ENCODE measurements around the gene DLL4. TPM values are rescaled to one million over a fixed set of nuclear protein-coding genes. Genes with fewer than 3 reads are reported as not detected.

Gene DLL4
- polyA plus RNA-seq, 1 donor from 2014 or later = 2.2 TPM

DNA sequence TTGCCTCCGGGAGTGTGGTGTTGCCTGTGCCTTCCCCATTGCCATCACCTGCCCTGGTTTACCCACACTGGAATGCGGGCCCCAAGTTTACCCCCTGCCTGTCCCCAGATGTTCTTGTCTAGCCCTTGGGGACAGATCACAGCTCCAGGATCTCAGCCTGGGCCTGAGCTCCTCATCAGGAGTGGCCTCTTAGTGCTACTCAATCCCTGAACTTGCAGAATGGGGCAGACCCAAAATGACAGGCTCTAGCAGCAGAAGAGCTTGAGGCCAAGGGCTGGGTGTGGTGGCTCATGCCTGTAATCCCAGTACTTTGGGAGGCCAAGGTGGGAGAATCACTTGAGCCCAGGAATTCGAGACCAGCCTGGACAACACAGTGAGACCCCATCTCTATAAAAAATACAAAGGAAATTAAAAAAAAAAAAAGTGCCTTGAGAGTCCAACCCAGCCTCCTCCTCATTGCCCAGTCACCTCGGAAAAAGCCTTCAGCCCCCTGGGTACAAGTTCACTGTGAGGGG is 28.0 kb downstream of the DLL4 start:
- H3K9me3 ChIP-seq (ENCODE audit: low read length) = no peaks in the 10 kb centered on the region
- TF ChIP-seq EZH2 (IDR thresholded peaks at IDR 0.05; ENCODE audit: borderline replicate concordance, insufficient read depth, low read length, poor library complexity, severe bottlenecking) (no peak), RAD21 (conservative IDR thresholded peaks at IDR 0.05) (no peak), POLR2AphosphoS5 (IDR thresholded peaks at IDR 0.05) (no peak), EP300 (conservative IDR thresholded peaks at IDR 0.05; ENCODE audit: poor library complexity, severe bottlenecking) (no peak), SMC3 (conservative IDR thresholded peaks at IDR 0.05; ENCODE audit: poor library complexity) (no peak), TAF1 (IDR thresholded peaks at IDR 0.05; ENCODE audit: low read depth) (no peak), MXI1 (conservative IDR thresholded peaks at IDR 0.05; ENCODE audit: poor library complexity, severe bottlenecking) (no peak)
- TF ChIP-seq, protein P1, sequence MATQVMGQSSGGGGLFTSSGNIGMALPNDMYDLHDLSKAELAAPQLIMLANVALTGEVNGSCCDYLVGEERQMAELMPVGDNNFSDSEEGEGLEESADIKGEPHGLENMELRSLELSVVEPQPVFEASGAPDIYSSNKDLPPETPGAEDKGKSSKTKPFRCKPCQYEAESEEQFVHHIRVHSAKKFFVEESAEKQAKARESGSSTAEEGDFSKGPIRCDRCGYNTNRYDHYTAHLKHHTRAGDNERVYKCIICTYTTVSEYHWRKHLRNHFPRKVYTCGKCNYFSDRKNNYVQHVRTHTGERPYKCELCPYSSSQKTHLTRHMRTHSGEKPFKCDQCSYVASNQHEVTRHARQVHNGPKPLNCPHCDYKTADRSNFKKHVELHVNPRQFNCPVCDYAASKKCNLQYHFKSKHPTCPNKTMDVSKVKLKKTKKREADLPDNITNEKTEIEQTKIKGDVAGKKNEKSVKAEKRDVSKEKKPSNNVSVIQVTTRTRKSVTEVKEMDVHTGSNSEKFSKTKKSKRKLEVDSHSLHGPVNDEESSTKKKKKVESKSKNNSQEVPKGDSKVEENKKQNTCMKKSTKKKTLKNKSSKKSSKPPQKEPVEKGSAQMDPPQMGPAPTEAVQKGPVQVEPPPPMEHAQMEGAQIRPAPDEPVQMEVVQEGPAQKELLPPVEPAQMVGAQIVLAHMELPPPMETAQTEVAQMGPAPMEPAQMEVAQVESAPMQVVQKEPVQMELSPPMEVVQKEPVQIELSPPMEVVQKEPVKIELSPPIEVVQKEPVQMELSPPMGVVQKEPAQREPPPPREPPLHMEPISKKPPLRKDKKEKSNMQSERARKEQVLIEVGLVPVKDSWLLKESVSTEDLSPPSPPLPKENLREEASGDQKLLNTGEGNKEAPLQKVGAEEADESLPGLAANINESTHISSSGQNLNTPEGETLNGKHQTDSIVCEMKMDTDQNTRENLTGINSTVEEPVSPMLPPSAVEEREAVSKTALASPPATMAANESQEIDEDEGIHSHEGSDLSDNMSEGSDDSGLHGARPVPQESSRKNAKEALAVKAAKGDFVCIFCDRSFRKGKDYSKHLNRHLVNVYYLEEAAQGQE (IDR thresholded peaks at IDR 0.05; ENCODE audit: borderline replicate concordance) = no peak
- TF ChIP-seq, protein P2, sequence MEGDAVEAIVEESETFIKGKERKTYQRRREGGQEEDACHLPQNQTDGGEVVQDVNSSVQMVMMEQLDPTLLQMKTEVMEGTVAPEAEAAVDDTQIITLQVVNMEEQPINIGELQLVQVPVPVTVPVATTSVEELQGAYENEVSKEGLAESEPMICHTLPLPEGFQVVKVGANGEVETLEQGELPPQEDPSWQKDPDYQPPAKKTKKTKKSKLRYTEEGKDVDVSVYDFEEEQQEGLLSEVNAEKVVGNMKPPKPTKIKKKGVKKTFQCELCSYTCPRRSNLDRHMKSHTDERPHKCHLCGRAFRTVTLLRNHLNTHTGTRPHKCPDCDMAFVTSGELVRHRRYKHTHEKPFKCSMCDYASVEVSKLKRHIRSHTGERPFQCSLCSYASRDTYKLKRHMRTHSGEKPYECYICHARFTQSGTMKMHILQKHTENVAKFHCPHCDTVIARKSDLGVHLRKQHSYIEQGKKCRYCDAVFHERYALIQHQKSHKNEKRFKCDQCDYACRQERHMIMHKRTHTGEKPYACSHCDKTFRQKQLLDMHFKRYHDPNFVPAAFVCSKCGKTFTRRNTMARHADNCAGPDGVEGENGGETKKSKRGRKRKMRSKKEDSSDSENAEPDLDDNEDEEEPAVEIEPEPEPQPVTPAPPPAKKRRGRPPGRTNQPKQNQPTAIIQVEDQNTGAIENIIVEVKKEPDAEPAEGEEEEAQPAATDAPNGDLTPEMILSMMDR (IDR thresholded peaks at IDR 0.05; ENCODE audit: poor library complexity, severe bottlenecking) = no peak
- no peaks in the 10 kb centered on the region for H3K79me2 ChIP-seq (replicated peaks; ENCODE audit: insufficient read depth, low read length)
- no peak overlapping the region for H3K4me2 ChIP-seq (ENCODE audit: low read length)
- H3K36me3 ChIP-seq (ENCODE audit: insufficient read depth, low read length) = no peaks in the 10 kb centered on the region
- H3K27ac ChIP-seq (ENCODE audit: low read length) = no peak overlapping the region
- no peaks in the 10 kb centered on the region for H3F3A ChIP-seq (ENCODE audit: insufficient read depth, low read length, poor library complexity, severe bottlenecking)
- H3K27me3 ChIP-seq (ENCODE audit: insufficient read depth, low read depth, low read length) = no peaks in the 10 kb centered on the region
- no peak overlapping the region for H3K4me3 ChIP-seq (ENCODE audit: low read length)
- no peak overlapping the region for H3K9ac ChIP-seq (ENCODE audit: low read length)
- H4K20me1 ChIP-seq (ENCODE audit: insufficient read depth) = no peaks in the 10 kb centered on the region
- H2AFZ ChIP-seq (ENCODE audit: low read depth, low read length) = no peak overlapping the region
- H3K9me2 ChIP-seq (ENCODE audit: insufficient read depth, low read length) = no peaks in the 10 kb centered on the region

DNA sequence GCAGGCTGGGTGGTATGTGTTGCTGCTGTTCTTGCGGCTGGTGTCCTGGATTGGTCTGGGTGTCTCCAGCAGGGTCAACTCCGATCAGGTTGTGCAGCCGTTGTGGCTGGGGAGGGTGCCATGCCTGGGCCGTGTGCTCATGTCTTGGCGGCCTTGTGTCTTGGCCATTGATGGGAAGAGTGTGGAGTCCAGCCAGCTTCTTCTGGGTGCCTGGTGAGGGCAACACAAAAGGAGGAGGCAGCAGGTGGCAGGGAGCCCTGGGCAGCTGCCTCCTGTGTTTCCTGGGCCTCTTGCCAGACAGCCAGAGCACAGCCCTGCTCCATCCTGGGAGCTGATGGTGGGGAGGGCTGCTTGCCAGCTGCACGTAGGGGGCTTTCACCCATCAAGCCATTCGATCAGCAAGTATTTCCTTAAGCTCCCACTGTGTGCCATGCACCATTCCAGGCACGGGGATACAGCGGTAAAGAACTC is 28.5 kb downstream of the DLL4 start:
- H3K9ac ChIP-seq (ENCODE audit: low read length) = no peak overlapping the region
- H3K9me2 ChIP-seq (ENCODE audit: insufficient read depth, low read length) = no peaks in the 10 kb centered on the region
- no peaks in the 10 kb centered on the region for H3K36me3 ChIP-seq (ENCODE audit: insufficient read depth, low read length)
- no peaks in the 10 kb centered on the region for H3K9me3 ChIP-seq (ENCODE audit: low read length)
- no peaks in the 10 kb centered on the region for H3K79me2 ChIP-seq (replicated peaks; ENCODE audit: insufficient read depth, low read length)
- no peak overlapping the region for H3K4me3 ChIP-seq (ENCODE audit: low read length)
- no peaks in the 10 kb centered on the region for H3K27me3 ChIP-seq (ENCODE audit: insufficient read depth, low read depth, low read length)
- no peak for TF ChIP-seq POLR2AphosphoS5 (IDR thresholded peaks at IDR 0.05)
- no peak for TF ChIP-seq SMC3 (conservative IDR thresholded peaks at IDR 0.05; ENCODE audit: poor library complexity)
- no peak for TF ChIP-seq EZH2 (IDR thresholded peaks at IDR 0.05; ENCODE audit: borderline replicate concordance, insufficient read depth, low read length, poor library complexity, severe bottlenecking)
- TF ChIP-seq, protein P2 (IDR thresholded peaks at IDR 0.05; ENCODE audit: poor library complexity, severe bottlenecking) = no peak
- TF ChIP-seq MXI1 (conservative IDR thresholded peaks at IDR 0.05; ENCODE audit: poor library complexity, severe bottlenecking) = no peak
- no peak for TF ChIP-seq RAD21 (conservative IDR thresholded peaks at IDR 0.05)
- no peak for TF ChIP-seq TAF1 (IDR thresholded peaks at IDR 0.05; ENCODE audit: low read depth)
- TF ChIP-seq EP300 (conservative IDR thresholded peaks at IDR 0.05; ENCODE audit: poor library complexity, severe bottlenecking) = no peak
- TF ChIP-seq, protein P1 (IDR thresholded peaks at IDR 0.05; ENCODE audit: borderline replicate concordance) = no peak
- H2AFZ ChIP-seq (ENCODE audit: low read depth, low read length) = no peak overlapping the region
- H4K20me1 ChIP-seq (ENCODE audit: insufficient read depth) = no peaks in the 10 kb centered on the region
- no peaks in the 10 kb centered on the region for H3F3A ChIP-seq (ENCODE audit: insufficient read depth, low read length, poor library complexity, severe bottlenecking)
- H3K27ac ChIP-seq (ENCODE audit: low read length) = no peak overlapping the region
- H3K4me2 ChIP-seq (ENCODE audit: low read length) = no peak overlapping the region

Measured in neural cell (in vitro differentiated cells).